ENCODE data around the gene NOS1AP. TPM values are rescaled to one million over a fixed set of nuclear protein-coding genes. Genes with fewer than 3 reads are reported as not detected.

NOS1AP gene
- total RNA-seq, 2 experiments from 2014 or later, result 0.18 TPM

GRCh38 chr1:162298266-162298665, 228.8 kb downstream of the NOS1AP start:
- Mint-ChIP-seq H3K36me3 (ENCODE audit: low read depth) (no peaks in the 10 kb centered on the region), H3K27me3 (peaks cover 12% of the 10 kb centered on the region), H3K27ac (no peak overlapping the region), H3K4me3 (no peak overlapping the region), H3K4me1 (ENCODE audit: low read depth) (no peaks in the 10 kb centered on the region), H3K9me3 (no peaks in the 10 kb centered on the region)
- intact Hi-C loops (cut with micrococcal nuclease), result no loop called here
- no peak for TF ChIP-seq CTCF (IDR thresholded peaks at IDR 0.05)
- DNase-seq, result no peak
- ChIA-PET POLR2A (no interaction called here), CTCF (no interaction called here)
- ATAC-seq, result no peak

- CTCF ChIA-PET, result no interaction called here
- TF ChIP-seq CTCF (IDR thresholded peaks at IDR 0.05), result no peak
- no peaks in the 10 kb centered on the region for H3K4me1 Mint-ChIP-seq (ENCODE audit: low read depth)
- H3K27ac Mint-ChIP-seq, result no peak overlapping the region
- no peak overlapping the region for H3K4me3 Mint-ChIP-seq
- POLR2A ChIA-PET, result no interaction called here
- intact Hi-C loops (cut with micrococcal nuclease), result no loop called here
- peaks cover 12% of the 10 kb centered on the region for H3K27me3 Mint-ChIP-seq
- ATAC-seq, result no peak
- no peak for DNase-seq
- H3K9me3 Mint-ChIP-seq, result no peaks in the 10 kb centered on the region
- no peaks in the 10 kb centered on the region for H3K36me3 Mint-ChIP-seq (ENCODE audit: low read depth)
Measured at GRCh38 chr1:162299018-162299417, 229.5 kb downstream of the NOS1AP start.

- ChIA-PET POLR2A (no interaction called here), CTCF (no interaction called here)
- peaks cover 14% of the 10 kb centered on the region for H3K27me3 Mint-ChIP-seq
- H3K27ac Mint-ChIP-seq, result no peak overlapping the region
- no peak for TF ChIP-seq CTCF (IDR thresholded peaks at IDR 0.05)
- no peaks in the 10 kb centered on the region for H3K36me3 Mint-ChIP-seq (ENCODE audit: low read depth)
- H3K4me3 Mint-ChIP-seq, result no peak overlapping the region
- no peaks in the 10 kb centered on the region for H3K4me1 Mint-ChIP-seq (ENCODE audit: low read depth)
- ATAC-seq, result no peak
- no peaks in the 10 kb centered on the region for H3K9me3 Mint-ChIP-seq
- DNase-seq, result no peak
- intact Hi-C loops (cut with micrococcal nuclease), result no loop called here
Measured at GRCh38 chr1:162300057-162300917, 230.8 kb downstream of the NOS1AP start.

GRCh38 chr1:162301696-162302095, 232.2 kb downstream of the NOS1AP start:
- POLR2A ChIA-PET, result no interaction called here
- ATAC-seq, result no peak
- DNase-seq, result no peak
- H3K27me3 Mint-ChIP-seq, result peaks cover 11% of the 10 kb centered on the region
- no peaks in the 10 kb centered on the region for H3K9me3 Mint-ChIP-seq
- no peak for TF ChIP-seq CTCF (IDR thresholded peaks at IDR 0.05)
- no peaks in the 10 kb centered on the region for H3K4me1 Mint-ChIP-seq (ENCODE audit: low read depth)
- H3K4me3 Mint-ChIP-seq, result no peak overlapping the region
- H3K27ac Mint-ChIP-seq, result no peak overlapping the region
- CTCF ChIA-PET, result no interaction called here
- intact Hi-C loops (cut with micrococcal nuclease), result no loop called here
- no peaks in the 10 kb centered on the region for H3K36me3 Mint-ChIP-seq (ENCODE audit: low read depth)

- DNase-seq, result no peak
- POLR2A ChIA-PET, result no interaction called here
- no peak overlapping the region for H3K4me3 Mint-ChIP-seq
- ATAC-seq, result no peak
- intact Hi-C loops (cut with micrococcal nuclease), result no loop called here
- CTCF ChIA-PET, result no interaction called here
- no peak for TF ChIP-seq CTCF (IDR thresholded peaks at IDR 0.05)
- peaks cover 4% of the 10 kb centered on the region for H3K9me3 Mint-ChIP-seq
- H3K36me3 Mint-ChIP-seq (ENCODE audit: low read depth), result no peaks in the 10 kb centered on the region
- H3K4me1 Mint-ChIP-seq (ENCODE audit: low read depth), result no peaks in the 10 kb centered on the region
- no peak overlapping the region for H3K27ac Mint-ChIP-seq
- H3K27me3 Mint-ChIP-seq, result peaks cover 11% of the 10 kb centered on the region
Measured at GRCh38 chr1:162302306-162303003, 233.0 kb downstream of the NOS1AP start.

Measured in activated CD8-positive, alpha-beta T cell treated with anti-CD3 and anti-CD28 coated beads for 36 hours (primary cell).